ENCODE data around the gene MYO1H.

Gene MYO1H

GRCh38 chr12:109489016-109489954 lies 141.6 kb downstream of the MYO1H start:
- no peak for DNase-seq

- DNase-seq = no peak
Observed at GRCh38 chr12:109489955-109490565, 142.4 kb downstream of the MYO1H start.

GRCh38 chr12:109491671-109492070 lies 144.0 kb downstream of the MYO1H start:
- DNase-seq = no peak

- no peak for DNase-seq
Observed at GRCh38 chr12:109492371-109492770, 144.7 kb downstream of the MYO1H start.

DNA sequence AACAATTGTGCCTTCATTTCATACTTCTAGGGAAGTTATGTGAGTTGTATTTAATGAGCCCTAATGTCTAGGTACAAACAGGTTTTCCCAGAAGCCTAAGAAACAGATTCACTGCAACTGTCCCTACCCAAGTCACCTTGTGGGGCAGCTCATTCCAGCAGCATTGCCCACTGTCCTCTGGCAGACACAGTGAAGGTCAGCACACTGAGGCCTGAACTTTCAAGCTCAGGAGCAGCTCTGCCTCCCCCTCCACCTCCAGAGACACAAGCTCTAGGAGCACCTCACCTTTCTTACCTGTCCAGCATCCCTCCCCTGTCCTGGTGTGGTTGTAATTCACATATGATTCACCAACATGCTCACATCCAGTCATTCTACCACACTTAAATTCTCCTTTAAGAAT lies 145.4 kb downstream of the MYO1H start:
- no peak for DNase-seq

DNA sequence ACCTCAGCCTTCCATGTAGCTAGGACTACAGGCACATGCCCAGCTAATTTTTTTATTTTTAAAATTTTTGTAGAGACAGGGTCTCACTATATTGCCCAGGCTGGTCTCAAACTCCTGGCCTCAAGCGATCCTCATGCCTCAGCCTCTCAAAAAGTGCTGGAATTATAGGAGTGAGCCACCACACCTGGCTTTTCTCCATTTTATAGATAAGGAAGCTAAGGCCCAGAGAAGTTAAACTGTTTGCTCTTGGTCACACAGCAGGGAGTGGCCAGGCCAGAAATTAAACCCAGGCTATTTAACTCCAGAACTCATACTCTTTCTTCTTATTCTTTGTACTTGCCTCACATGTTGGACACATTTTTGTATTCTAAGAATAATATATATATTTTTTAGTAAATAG lies 146.2 kb downstream of the MYO1H start:
- no peak for DNase-seq

- no peak for DNase-seq
Observed at GRCh38 chr12:109494348-109494881, 146.7 kb downstream of the MYO1H start.

DNA sequence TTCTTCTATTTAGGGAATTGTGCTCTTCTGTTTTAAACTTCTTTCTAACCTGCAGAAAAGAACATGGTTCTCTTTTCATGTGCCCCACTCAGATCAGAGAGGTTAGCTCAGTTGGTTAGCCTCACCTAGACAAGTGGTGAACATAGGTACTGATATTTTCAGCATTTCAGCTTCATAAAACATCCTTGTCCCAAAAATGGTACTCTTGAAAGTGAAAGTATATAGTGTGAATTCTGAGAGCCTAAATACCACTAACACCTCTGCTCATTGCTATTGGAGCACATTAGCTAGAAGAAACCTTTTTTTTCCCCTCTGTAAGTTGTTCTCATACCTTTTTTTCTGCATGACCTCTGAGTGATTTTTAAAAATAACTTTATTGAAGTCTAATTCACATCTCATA lies 147.3 kb downstream of the MYO1H start:
- no peak for DNase-seq

DNA sequence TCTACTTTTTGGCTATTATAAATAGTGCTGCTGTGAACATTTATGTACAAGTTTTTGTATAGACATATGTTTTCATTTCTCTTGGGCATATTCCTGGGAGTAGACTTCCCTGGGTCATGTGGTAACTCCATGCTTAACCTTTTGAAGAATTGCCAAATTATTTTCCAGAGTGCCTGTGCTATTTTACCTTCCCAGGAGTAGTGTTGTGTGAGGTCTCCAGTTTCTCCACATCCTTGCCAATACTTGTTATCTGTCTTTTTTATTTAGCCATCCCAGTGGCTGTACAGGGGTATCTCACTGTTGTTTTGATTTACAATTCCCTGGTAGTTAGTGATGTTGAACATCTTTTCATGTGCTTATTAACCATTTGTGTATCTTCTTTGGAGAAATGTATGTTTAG lies 148.6 kb downstream of the MYO1H start:
- DNase-seq = no peak

DNA sequence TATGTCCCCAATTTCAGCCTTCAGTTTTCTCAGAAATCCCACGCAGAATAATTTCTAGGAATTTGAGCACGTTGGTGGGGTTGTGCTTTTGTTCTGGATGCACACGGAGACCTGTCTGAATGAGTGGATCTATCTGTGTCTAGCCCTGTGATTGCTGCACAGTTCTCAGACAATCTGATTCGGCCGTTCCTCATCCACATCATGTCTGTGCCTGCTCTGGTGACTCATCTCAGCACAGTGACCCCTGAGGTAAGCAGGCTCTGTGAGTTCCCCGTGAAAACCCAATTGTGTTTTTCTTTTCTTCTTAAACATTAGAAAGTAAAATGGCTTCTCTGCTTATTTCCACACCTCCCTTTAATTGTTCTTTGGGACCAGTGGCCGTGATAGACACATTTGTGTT lies 150.0 kb downstream of the MYO1H start:
- DNase-seq = no peak

All from anterior cingulate cortex (tissue), 58 donors.